AG10803 (cell line): ENCODE results near the gene PLCL1.

Source experiments
- DNase-seq: peaks from one replicate; pipeline ENCODE4 v3.0.0; 2010; ENCODE audit warnings: low read depth
- H3K4me3 ChIP-seq: 2 replicates; pipeline ENCODE4 v1.5.1; 2011; ENCODE audit warnings: mild to moderate bottlenecking, low read length, control low read depth
- CTCF ChIP-seq: conservative IDR thresholded peaks from 2 replicates; pipeline ENCODE4 v1.5.1; 2011; ENCODE audit warnings: mild to moderate bottlenecking, low read length, control low read depth, inconsistent platforms

The PLCL1 gene

GRCh38 chr2:197973772-197974171 lies 169.4 kb downstream of the PLCL1 start:
- H3K4me3 ChIP-seq, result no peak overlapping the region
- no peak for DNase-seq
- TF ChIP-seq CTCF, result no peak

GRCh38 chr2:197975931-197976519 lies 171.6 kb downstream of the PLCL1 start:
- peak; percentile 23 for DNase-seq
- TF ChIP-seq CTCF, result no peak
- no peak overlapping the region for H3K4me3 ChIP-seq

GRCh38 chr2:197978971-197979370 lies 174.6 kb downstream of the PLCL1 start:
- no peak overlapping the region for H3K4me3 ChIP-seq
- no peak for DNase-seq
- no peak for TF ChIP-seq CTCF

GRCh38 chr2:197982565-197982964 lies 178.2 kb downstream of the PLCL1 start:
- TF ChIP-seq CTCF, result no peak
- DNase-seq, result no peak
- H3K4me3 ChIP-seq, result no peak overlapping the region

- no peak overlapping the region for H3K4me3 ChIP-seq
- no peak for TF ChIP-seq CTCF
These were observed 180.7 kb downstream of the PLCL1 start for GRCh38 chr2:197985029-197985638.

GRCh38 chr2:197986977-197987376 lies 182.6 kb downstream of the PLCL1 start:
- no peak for TF ChIP-seq CTCF
- no peak overlapping the region for H3K4me3 ChIP-seq
- DNase-seq, result peak; percentile 58

More at GRCh38 chr2:197985029-197985638, 180.7 kb downstream of the PLCL1 start:
- no peak for DNase-seq

GRCh38 chr2:197990356-197990755 lies 186.0 kb downstream of the PLCL1 start:
- no peak for DNase-seq
- TF ChIP-seq CTCF, result no peak
- H3K4me3 ChIP-seq, result no peak overlapping the region
